ENCODE data around the gene ZNF235. TPM values are rescaled to one million over a fixed set of nuclear protein-coding genes. Genes with fewer than 3 reads are reported as not detected.

ZNF235 gene
- total RNA-seq, 2 donors from 2014 or later: 6.9 to 12.6 TPM

DNA sequence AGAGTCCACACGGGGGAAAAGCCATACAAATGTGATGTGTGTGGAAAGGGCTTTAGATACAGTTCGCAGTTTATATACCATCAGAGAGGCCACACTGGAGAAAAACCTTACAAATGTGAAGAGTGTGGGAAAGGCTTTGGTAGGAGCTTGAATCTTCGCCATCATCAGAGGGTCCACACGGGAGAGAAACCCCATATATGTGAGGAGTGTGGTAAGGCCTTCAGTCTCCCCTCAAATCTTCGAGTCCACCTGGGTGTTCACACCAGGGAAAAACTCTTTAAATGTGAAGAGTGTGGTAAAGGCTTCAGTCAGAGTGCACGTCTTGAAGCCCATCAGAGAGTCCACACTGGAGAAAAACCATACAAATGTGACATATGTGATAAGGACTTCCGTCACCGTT lies 68.4 kb downstream of the ZNF235 start:
- Histone ChIP-seq H3K4me1 (ENCODE audit: control insufficient read depth in 1 of 2, low read depth in 2 of 2) (no peaks in the 10 kb centered on the region), H3K36me3 (peaks cover 66% of the 10 kb centered on the region), H3K9me3 (peaks cover 92% of the 10 kb centered on the region), H3K27me3 (replicated peaks; ENCODE audit: insufficient read depth) (no peaks in the 10 kb centered on the region), H3K4me3 (no peak overlapping the region), H3K27ac (no peak overlapping the region)
- no peak for ATAC-seq (ENCODE audit: insufficient number of reproducible peaks, low FRiP score, low read depth)
- TF ChIP-seq, protein P1, sequence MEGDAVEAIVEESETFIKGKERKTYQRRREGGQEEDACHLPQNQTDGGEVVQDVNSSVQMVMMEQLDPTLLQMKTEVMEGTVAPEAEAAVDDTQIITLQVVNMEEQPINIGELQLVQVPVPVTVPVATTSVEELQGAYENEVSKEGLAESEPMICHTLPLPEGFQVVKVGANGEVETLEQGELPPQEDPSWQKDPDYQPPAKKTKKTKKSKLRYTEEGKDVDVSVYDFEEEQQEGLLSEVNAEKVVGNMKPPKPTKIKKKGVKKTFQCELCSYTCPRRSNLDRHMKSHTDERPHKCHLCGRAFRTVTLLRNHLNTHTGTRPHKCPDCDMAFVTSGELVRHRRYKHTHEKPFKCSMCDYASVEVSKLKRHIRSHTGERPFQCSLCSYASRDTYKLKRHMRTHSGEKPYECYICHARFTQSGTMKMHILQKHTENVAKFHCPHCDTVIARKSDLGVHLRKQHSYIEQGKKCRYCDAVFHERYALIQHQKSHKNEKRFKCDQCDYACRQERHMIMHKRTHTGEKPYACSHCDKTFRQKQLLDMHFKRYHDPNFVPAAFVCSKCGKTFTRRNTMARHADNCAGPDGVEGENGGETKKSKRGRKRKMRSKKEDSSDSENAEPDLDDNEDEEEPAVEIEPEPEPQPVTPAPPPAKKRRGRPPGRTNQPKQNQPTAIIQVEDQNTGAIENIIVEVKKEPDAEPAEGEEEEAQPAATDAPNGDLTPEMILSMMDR (IDR thresholded peaks at IDR 0.05): no peak
- DNase-seq (ENCODE audit: low spot score): no peak

Other genes starting within 250 kb of the ZNF235 start
- 1 to 10 TPM; 2.0 to 2.1 TPM for gene ZNF284, start 232.9 kb downstream of the ZNF235 start, total RNA-seq
- 10 to 100 TPM; 33.7 to 34.9 TPM for gene ZNF224, start 210.7 kb downstream of the ZNF235 start, total RNA-seq
- 1 to 10 TPM; 2.2 to 8.3 TPM for gene ZNF225, start 191.6 kb downstream of the ZNF235 start, total RNA-seq
- gene ZNF234, start 163.5 kb downstream of the ZNF235 start, total RNA-seq: 1 to 10 TPM; 6.4 to 8.7 TPM
- gene ZNF226, start 139.9 kb downstream of the ZNF235 start, total RNA-seq: 10 to 100 TPM in 1 of 2 donors, 1 to 10 TPM in 1; 9.7 to 14.6 TPM
- 10 to 100 TPM; 13.9 to 17.8 TPM for gene ZNF227, start 92.5 kb downstream of the ZNF235 start, total RNA-seq
- under 1 TPM; 0.21 to 0.81 TPM for gene ZNF233, start 45.1 kb downstream of the ZNF235 start, total RNA-seq
- 1 to 10 TPM; 4.7 to 5.0 TPM for gene ZNF112, start 51.7 kb upstream of the ZNF235 start, total RNA-seq
- under 1 TPM; 0.27 to 0.28 TPM for gene ZNF285, start 96.6 kb upstream of the ZNF235 start, total RNA-seq
- gene ZNF229, start 143.4 kb upstream of the ZNF235 start, total RNA-seq: 1 to 10 TPM; 2.3 to 4.1 TPM
- 10 to 100 TPM in 1 of 2 donors, 1 to 10 TPM in 1; 9.6 to 16.1 TPM for gene ZNF180, start 195.5 kb upstream of the ZNF235 start, total RNA-seq
- not detected for gene CEACAM20, start 224.7 kb upstream of the ZNF235 start, total RNA-seq